Common myeloid progenitor, CD34-positive (primary cell): Measurements from ENCODE around the gene ALK.

Experiments used
- CTCF ChIA-PET: fragments of 350-600 bp; sonication (Branson Sonifier 250); formaldehyde crosslinking; loops from one replicate; lab custom pipeline; 2021; ENCODE audit warnings: antibody characterized with exemption; lab: Charles Lee
- POLR2A ChIA-PET: fragments of 350-600 bp; sonication (Branson Sonifier 250); formaldehyde crosslinking; loops from one replicate; lab custom pipeline; 2021; ENCODE audit warnings: antibody characterized with exemption; lab: Charles Lee
- DNase-seq, 3 donors: peaks; one replicate each; pipeline versions ENCODE4 v3.0.0 to v3.0.0-alpha.2; 2013
- H3K27ac ChIP-seq, 2 experiments: 1 replicate in 1 of 2; 2 replicates in 1 of 2; pipeline ENCODE4 v1.7.0; 2013; ENCODE audit warnings: inconsistent platforms in 2 of 2, low read length in 2 of 2, mild to moderate bottlenecking in 2 of 2, low read depth in 1 of 2, moderate library complexity in 1 of 2; ENCODE audit not compliant: severe bottlenecking in 2 of 2, insufficient read depth in 1 of 2, poor library complexity in 1 of 2
- H3K27me3 ChIP-seq, 5 experiments: replicated peaks in 2 of 5; 1 replicate in 3 of 5; 2 replicates in 2 of 5; pipeline versions ENCODE4 v1.6.1 to v1.7.0; 2013; ENCODE audit warnings: low read length in 4 of 5, mild to moderate bottlenecking in 2 of 5, moderate library complexity in 2 of 5, inconsistent platforms in 1 of 5; ENCODE audit not compliant: insufficient read depth in 5 of 5, control insufficient read depth in 4 of 5
- H3K36me3 ChIP-seq, 4 experiments: 1 replicate in 2 of 4; 2 replicates in 2 of 4; pipeline versions ENCODE4 v1.6.1 to v1.7.0; 2013; ENCODE audit warnings: low read length in 3 of 4, control low read depth in 1 of 4, mild to moderate bottlenecking in 1 of 4; ENCODE audit not compliant: control insufficient read depth in 4 of 4, insufficient read depth in 4 of 4
- H3K4me1 ChIP-seq, 4 experiments: 1 replicate in 3 of 4; 2 replicates in 1 of 4; pipeline versions ENCODE4 v1.6.1 to v1.7.1; 2013; ENCODE audit warnings: low read length in 3 of 4, mild to moderate bottlenecking in 3 of 4, control low read depth in 1 of 4, inconsistent platforms in 1 of 4, moderate library complexity in 1 of 4; ENCODE audit not compliant: control insufficient read depth in 4 of 4, insufficient read depth in 4 of 4; ENCODE audit errors: control extremely low read depth in 1 of 4
- H3K4me3 ChIP-seq, 7 experiments: 1 replicate in 4 of 7; 2 replicates in 3 of 7; pipeline versions ENCODE4 v1.5.1 to v1.7.0; 2013; ENCODE audit warnings: mild to moderate bottlenecking in 7 of 7, low read length in 6 of 7, moderate library complexity in 6 of 7, inconsistent platforms in 2 of 7, low read depth in 2 of 7, control low read depth in 1 of 7; ENCODE audit not compliant: insufficient read depth in 4 of 7, control insufficient read depth in 1 of 7; ENCODE audit errors: extremely low read depth in 1 of 7
- H3K9me3 ChIP-seq, 5 experiments: 1 replicate in 4 of 5; 2 replicates in 1 of 5; pipeline versions ENCODE4 v1.6.1 to v1.7.1; 2013; ENCODE audit warnings: low read length in 4 of 5, mild to moderate bottlenecking in 2 of 5, inconsistent platforms in 1 of 5, low read depth in 1 of 5, moderate library complexity in 1 of 5; ENCODE audit not compliant: control insufficient read depth in 4 of 5, insufficient read depth in 2 of 5; ENCODE audit errors: control extremely low read depth in 1 of 5
- WGBS: methylation state at CpG from one replicate; pipeline ENCODE4 v1.1.5; 2013; ENCODE audit not compliant: insufficient coverage; 5-methylcytosine and 5-hydroxymethylcytosine counted together

Gene ALK

GRCh38 chr2:29373870-29374269, 547.5 kb downstream of the ALK start:
- H3K27me3 ChIP-seq = no peaks in the 10 kb centered on the region
- H3K4me3 ChIP-seq = no peak overlapping the region
- H3K27ac ChIP-seq = no peak overlapping the region
- no peaks in the 10 kb centered on the region for H3K9me3 ChIP-seq
- ChIA-PET CTCF (interaction anchor here (1.3 to 1.4 kb wide), 2 partner anchors 11 to 77 kb away, joined by 3 to 4 read pairs; no protein-coding TSS in a partner anchor), POLR2A (no interaction called here)
- DNase-seq = no peak
- 100% methylated on average over 1 of the region's 3 CpGs for WGBS
- H3K36me3 ChIP-seq = no peaks in the 10 kb centered on the region
- peaks cover 0 to 6% (median 1%) of the 10 kb centered on the region in 4 experiments for H3K4me1 ChIP-seq

GRCh38 chr2:29372185-29372584, 549.2 kb downstream of the ALK start:
- H3K4me3 ChIP-seq = no peak overlapping the region
- no peak for DNase-seq
- no peak overlapping the region for H3K27ac ChIP-seq
- CTCF ChIA-PET = no interaction called here
- H3K9me3 ChIP-seq = no peaks in the 10 kb centered on the region
- POLR2A ChIA-PET = no interaction called here
- H3K36me3 ChIP-seq = no peaks in the 10 kb centered on the region
- 100% methylated on average over 1 of the region's 2 CpGs for WGBS
- peaks cover 0 to 6% (median 1%) of the 10 kb centered on the region in 4 experiments for H3K4me1 ChIP-seq
- no peaks in the 10 kb centered on the region for H3K27me3 ChIP-seq

GRCh38 chr2:29370581-29371125, 550.7 kb downstream of the ALK start:
- Histone ChIP-seq H3K4me1 (peaks cover 0 to 6% (median 1%) of the 10 kb centered on the region in 4 experiments), H3K36me3 (no peaks in the 10 kb centered on the region), H3K27ac (no peak overlapping the region), H3K9me3 (no peaks in the 10 kb centered on the region), H3K27me3 (no peaks in the 10 kb centered on the region), H3K4me3 (no peak overlapping the region)
- WGBS = 53% methylated on average over 4 of the region's 5 CpGs
- ChIA-PET CTCF (interaction anchor here (0.6 kb wide), 1 partner anchor 223 kb away, joined by 3 read pairs; no protein-coding TSS in a partner anchor), POLR2A (interaction anchor here (0.6 kb wide), 1 partner anchor 16 kb away, joined by 3 read pairs; no protein-coding TSS in a partner anchor)
- no peak for DNase-seq

- no peak for DNase-seq
- Histone ChIP-seq H3K4me3 (no peak overlapping the region), H3K27ac (no peak overlapping the region), H3K36me3 (no peaks in the 10 kb centered on the region), H3K27me3 (no peaks in the 10 kb centered on the region), H3K9me3 (no peaks in the 10 kb centered on the region), H3K4me1 (peaks cover 0 to 6% (median 1%) of the 10 kb centered on the region in 4 experiments)
- POLR2A ChIA-PET = interaction anchor here (0.6 kb wide), 1 partner anchor 16 kb away, joined by 3 read pairs; no protein-coding TSS in a partner anchor
- CTCF ChIA-PET = no interaction called here
- WGBS = 58% methylated on average over 2 of the region's 4 CpGs
Measured at GRCh38 chr2:29370173-29370572, 551.2 kb downstream of the ALK start.

GRCh38 chr2:29368659-29369040, 552.7 kb downstream of the ALK start:
- peaks cover 0 to 6% (median 1%) of the 10 kb centered on the region in 4 experiments for H3K4me1 ChIP-seq
- no peaks in the 10 kb centered on the region for H3K9me3 ChIP-seq
- H3K27me3 ChIP-seq = no peaks in the 10 kb centered on the region
- ChIA-PET CTCF (no interaction called here), POLR2A (no interaction called here)
- 100% methylated on average over 2 of the region's 3 CpGs for WGBS
- H3K36me3 ChIP-seq = no peaks in the 10 kb centered on the region
- no peak overlapping the region for H3K4me3 ChIP-seq
- no peak for DNase-seq
- no peak overlapping the region for H3K27ac ChIP-seq

GRCh38 chr2:29367986-29368658, 553.3 kb downstream of the ALK start:
- Histone ChIP-seq H3K9me3 (no peaks in the 10 kb centered on the region), H3K4me1 (peaks cover 0 to 6% (median 1%) of the 10 kb centered on the region in 4 experiments), H3K27ac (no peak overlapping the region), H3K4me3 (no peak overlapping the region), H3K27me3 (no peaks in the 10 kb centered on the region), H3K36me3 (no peaks in the 10 kb centered on the region)
- ChIA-PET POLR2A (no interaction called here), CTCF (no interaction called here)
- 100% methylated on average over 1 of the region's 3 CpGs for WGBS
- DNase-seq = no peak

GRCh38 chr2:29363111-29363510, 558.3 kb downstream of the ALK start:
- H3K4me3 ChIP-seq = no peak overlapping the region
- H3K4me1 ChIP-seq = peaks cover 0 to 3% (median 0%) of the 10 kb centered on the region in 4 experiments
- POLR2A ChIA-PET = no interaction called here
- H3K36me3 ChIP-seq = no peaks in the 10 kb centered on the region
- CTCF ChIA-PET = no interaction called here
- DNase-seq = no peak
- H3K27ac ChIP-seq = no peak overlapping the region
- peaks cover 0 to 2% (median 0%) of the 10 kb centered on the region in 5 experiments for H3K27me3 ChIP-seq
- H3K9me3 ChIP-seq = no peaks in the 10 kb centered on the region
- 50% methylated on average over 2 of the region's 2 CpGs for WGBS
